Measurements from ENCODE around the gene CBX5. TPM values are rescaled to one million over a fixed set of nuclear protein-coding genes. Genes with fewer than 3 reads are reported as not detected.

The CBX5 gene
- total and polyA plus RNA-seq, 10 of the 15 experiments (the other 5 are each of a cell fraction or from before 2014, with no cell fraction given), result 46.7 to 138 (median 74.6) TPM

- peak; percentile 86 for TF ChIP-seq E2F8 (IDR thresholded peaks at IDR 0.05; ENCODE audit: low read depth, partially characterized antibody)
- peak; percentile 80; the same call in 1 of the 2 replicates for TF ChIP-seq TCF12 (IDR thresholded peaks at IDR 0.05; ENCODE audit: low read depth, low read length)
- peak; percentile 98 for TF ChIP-seq YY1 (IDR thresholded peaks at IDR 0.05; ENCODE audit: low read depth, low read length)
- TF ChIP-seq ZBTB40 (IDR thresholded peaks at IDR 0.05; ENCODE audit: borderline replicate concordance), result no peak
- no peak for TF ChIP-seq RBBP5 (conservative IDR thresholded peaks at IDR 0.05)
- peak; percentile 78 for TF ChIP-seq ZNF687 (IDR thresholded peaks at IDR 0.05)
- no peak for TF ChIP-seq NR2F1 (conservative IDR thresholded peaks at IDR 0.05)
- TF ChIP-seq RB1 (IDR thresholded peaks at IDR 0.05; ENCODE audit: borderline replicate concordance), result peak; percentile 100
- TF ChIP-seq ZNF622 (IDR thresholded peaks at IDR 0.05), result no peak
- no peak for TF ChIP-seq ZSCAN29 (IDR thresholded peaks at IDR 0.05)
- peak; percentile 81 for TF ChIP-seq E2F4 (IDR thresholded peaks at IDR 0.05; ENCODE audit: low read depth, low read length)
- peak; percentile 66 for TF ChIP-seq CEBPZ (IDR thresholded peaks at IDR 0.05; ENCODE audit: low read depth, low read length)
- no peak for TF ChIP-seq CBX5 (IDR thresholded peaks at IDR 0.05; ENCODE audit: low read depth)
These were observed at the start of gene CBX5 (continued) for GRCh38 chr12:54279632-54280467.

Measured in GM12878 (cell line).